Hepatocyte (in vitro differentiated cells): ENCODE results near the gene CARMIL3. TPM values are rescaled to one million over a fixed set of nuclear protein-coding genes. Genes with fewer than 3 reads are reported as not detected.
"Not testable (repeated sequence)": the region's sequence is repeated elsewhere in the genome, so short reads cannot be mapped to it uniquely, and the experiment has no call there.

Experiments used
- DNase-seq: peaks from one replicate; pipeline ENCODE4 v3.0.0-alpha.2; 2016; ENCODE audit warnings: low spot score
- H2AFZ ChIP-seq: fragments of 200-600 bp; sonication (generic); 2 replicates; pipeline ENCODE4 v1.6.0; 2016; ENCODE audit warnings: antibody characterized with exemption, mild to moderate bottlenecking
- H3K27ac ChIP-seq: fragments of 200-600 bp; sonication (generic); 2 replicates; pipeline ENCODE4 v1.5.1; 2016; ENCODE audit warnings: mild to moderate bottlenecking
- H3K27me3 ChIP-seq: fragments of 200-600 bp; sonication (generic); 2 replicates; pipeline ENCODE4 v1.6.1; 2016
- H3K36me3 ChIP-seq: fragments of 200-600 bp; sonication (generic); replicated peaks from 2 replicates; pipeline ENCODE4 v1.5.1; 2016; ENCODE audit warnings: low read depth; ENCODE audit not compliant: insufficient read depth
- H3K4me1 ChIP-seq: fragments of 200-600 bp; sonication (generic); 2 replicates; pipeline ENCODE4 v1.5.1; 2016; ENCODE audit warnings: mild to moderate bottlenecking, moderate library complexity; ENCODE audit not compliant: insufficient read depth
- H3K4me2 ChIP-seq: fragments of 200-600 bp; sonication (generic); 2 replicates; pipeline ENCODE4 v1.6.0; 2016
- H3K4me3 ChIP-seq: fragments of 200-600 bp; sonication (generic); 2 replicates; pipeline ENCODE4 v1.5.1; 2016; ENCODE audit warnings: mild to moderate bottlenecking
- H3K79me2 ChIP-seq: fragments of 200-600 bp; sonication (generic); 2 replicates; pipeline ENCODE4 v1.6.0; 2017; ENCODE audit warnings: mild to moderate bottlenecking
- H3K9me2 ChIP-seq: fragments of 200-600 bp; sonication (generic); replicated peaks from 2 replicates; pipeline ENCODE4 v1.6.0; 2017; ENCODE audit warnings: mild to moderate bottlenecking; ENCODE audit not compliant: insufficient read depth
- H3K9me3 ChIP-seq: fragments of 200-600 bp; sonication (generic); 2 replicates; pipeline ENCODE4 v1.5.1; 2016; ENCODE audit warnings: low read depth, mild to moderate bottlenecking
- H4K20me1 ChIP-seq: fragments of 200-600 bp; sonication (generic); 2 replicates; pipeline ENCODE4 v1.6.0; 2016; ENCODE audit warnings: mild to moderate bottlenecking; ENCODE audit not compliant: insufficient read depth, poor library complexity, severe bottlenecking
- CTCF ChIP-seq: fragments of 200-600 bp; sonication (generic); IDR thresholded peaks from 2 replicates; pipeline ENCODE4 v1.5.1; 2016; ENCODE audit warnings: antibody characterized with exemption, mild to moderate bottlenecking; ENCODE audit not compliant: poor library complexity
- EZH2 ChIP-seq: fragments of 200-600 bp; sonication (generic); IDR thresholded peaks from 2 replicates; pipeline ENCODE4 v1.6.1; 2016; ENCODE audit warnings: antibody characterized with exemption, mild to moderate bottlenecking, borderline replicate concordance
- EZH2phosphoT487 ChIP-seq: fragments of 200-600 bp; sonication (generic); IDR thresholded peaks from one replicate; pipeline ENCODE4 v1.6.1; 2018; ENCODE audit warnings: antibody characterized with exemption, mild to moderate bottlenecking, low read depth, moderate library complexity; ENCODE audit not compliant: unreplicated experiment, severe bottlenecking
- WGBS: methylation state at CpG from one replicate; pipeline ENCODE4 v1.1.6; 2016; ENCODE audit warnings: low lambda C conversion rate; ENCODE audit errors: missing lambda C conversion rate; 5-methylcytosine and 5-hydroxymethylcytosine counted together
- polyA plus RNA-seq: library from polyadenylated mRNA; unstranded; fragments of >200 nt; fragmentation: Nextera tagmentation; extraction: Ambion mirVana; gene quantifications from 2 replicates; pipeline ENCODE4 v1.2.1, GENCODE V29; 2016
- total RNA-seq: library from RNA; depleted of rRNA; stranded (reverse); fragments of >200 nt; gene quantifications from 2 replicates; pipeline ENCODE4 v1.2.3, GENCODE V29; 2014

CARMIL3 gene
- total and polyA plus RNA-seq, 2 experiments from 2014 or later: 0.37 TPM; not detected in 1

GRCh38 chr14:24102357-24103048, 50.7 kb downstream of the CARMIL3 start:
- Histone ChIP-seq H3K9me3 (no peaks in the 10 kb centered on the region), H3K79me2 (peaks cover 4% of the 10 kb centered on the region), H2AFZ (no peak overlapping the region), H3K4me1 (no peaks in the 10 kb centered on the region), H3K36me3 (no peaks in the 10 kb centered on the region), H3K4me3 (no peak overlapping the region), H4K20me1 (no peaks in the 10 kb centered on the region), H3K27ac (no peak overlapping the region), H3K27me3 (no peaks in the 10 kb centered on the region), H3K9me2 (no peaks in the 10 kb centered on the region), H3K4me2 (no peak overlapping the region)
- DNase-seq: no peak
- TF ChIP-seq CTCF: no peak
- WGBS: 99% methylated on average over 7 of the region's 7 CpGs

- Histone ChIP-seq H3K4me2 (no peak overlapping the region), H3K4me1 (no peaks in the 10 kb centered on the region), H3K27ac (no peak overlapping the region), H3K79me2 (no peaks in the 10 kb centered on the region), H3K4me3 (no peak overlapping the region), H3K9me2 (no peaks in the 10 kb centered on the region), H3K36me3 (no peaks in the 10 kb centered on the region), H3K27me3 (no peaks in the 10 kb centered on the region), H4K20me1 (no peaks in the 10 kb centered on the region), H2AFZ (no peak overlapping the region), H3K9me3 (no peaks in the 10 kb centered on the region)
- TF ChIP-seq CTCF: no peak
- TF ChIP-seq EZH2phosphoT487: no peak
- no peak for TF ChIP-seq EZH2
- DNase-seq: no peak
- WGBS: 93% methylated on average over 13 of the region's 13 CpGs
Measured at GRCh38 chr14:24103451-24103850, 51.6 kb downstream of the CARMIL3 start.

GRCh38 chr14:24105609-24106239, 53.9 kb downstream of the CARMIL3 start:
- H3K4me3 ChIP-seq, H2AFZ ChIP-seq, H3K4me2 ChIP-seq, H3K9me3 ChIP-seq, H3K27ac ChIP-seq, H3K79me2 ChIP-seq, DNase-seq, H3K9me2 ChIP-seq, H3K4me1 ChIP-seq, H4K20me1 ChIP-seq, H3K27me3 ChIP-seq, H3K36me3 ChIP-seq: not testable (repeated sequence)
- WGBS: 96% methylated on average over 8 of the region's 8 CpGs

GRCh38 chr14:24106672-24107271, 55.0 kb downstream of the CARMIL3 start:
- no peak for DNase-seq
- H3K36me3 ChIP-seq: no peaks in the 10 kb centered on the region
- no peaks in the 10 kb centered on the region for H3K4me1 ChIP-seq
- peaks cover 3% of the 10 kb centered on the region for H3K79me2 ChIP-seq
- no peak for TF ChIP-seq EZH2phosphoT487
- TF ChIP-seq EZH2: no peak
- TF ChIP-seq CTCF: no peak
- H3K9me3 ChIP-seq: no peaks in the 10 kb centered on the region
- H3K27me3 ChIP-seq: no peaks in the 10 kb centered on the region
- WGBS: 91% methylated on average over 4 of the region's 4 CpGs
- no peak overlapping the region for H3K4me3 ChIP-seq
- no peaks in the 10 kb centered on the region for H4K20me1 ChIP-seq
- H3K4me2 ChIP-seq: no peak overlapping the region
- no peaks in the 10 kb centered on the region for H3K9me2 ChIP-seq
- no peak overlapping the region for H3K27ac ChIP-seq
- no peak overlapping the region for H2AFZ ChIP-seq
